Common myeloid progenitor, CD34-positive (primary cell): ENCODE data around the gene NFAT5.
"Not testable (repeated sequence)": the region's sequence is repeated elsewhere in the genome, so short reads cannot be mapped to it uniquely, and the experiment has no call there.

ENCODE experiments used
- CTCF ChIA-PET: fragments of 350-600 bp; sonication (Branson Sonifier 250); formaldehyde crosslinking; loops from one replicate; lab custom pipeline; 2021; ENCODE audit warnings: antibody characterized with exemption; lab: Charles Lee
- POLR2A ChIA-PET: fragments of 350-600 bp; sonication (Branson Sonifier 250); formaldehyde crosslinking; loops from one replicate; lab custom pipeline; 2021; ENCODE audit warnings: antibody characterized with exemption; lab: Charles Lee
- DNase-seq, 3 donors: peaks; one replicate each; pipeline versions ENCODE4 v3.0.0 to v3.0.0-alpha.2; 2013
- H3K27ac ChIP-seq, 2 experiments: 1 replicate in 1 of 2; 2 replicates in 1 of 2; pipeline ENCODE4 v1.7.0; 2013; ENCODE audit warnings: inconsistent platforms in 2 of 2, low read length in 2 of 2, mild to moderate bottlenecking in 2 of 2, low read depth in 1 of 2, moderate library complexity in 1 of 2; ENCODE audit not compliant: severe bottlenecking in 2 of 2, insufficient read depth in 1 of 2, poor library complexity in 1 of 2
- H3K27me3 ChIP-seq, 5 experiments: replicated peaks in 2 of 5; 1 replicate in 3 of 5; 2 replicates in 2 of 5; pipeline versions ENCODE4 v1.6.1 to v1.7.0; 2013; ENCODE audit warnings: low read length in 4 of 5, mild to moderate bottlenecking in 2 of 5, moderate library complexity in 2 of 5, inconsistent platforms in 1 of 5; ENCODE audit not compliant: insufficient read depth in 5 of 5, control insufficient read depth in 4 of 5
- H3K36me3 ChIP-seq, 4 experiments: 1 replicate in 2 of 4; 2 replicates in 2 of 4; pipeline versions ENCODE4 v1.6.1 to v1.7.0; 2013; ENCODE audit warnings: low read length in 3 of 4, control low read depth in 1 of 4, mild to moderate bottlenecking in 1 of 4; ENCODE audit not compliant: control insufficient read depth in 4 of 4, insufficient read depth in 4 of 4
- H3K4me1 ChIP-seq, 4 experiments: 1 replicate in 3 of 4; 2 replicates in 1 of 4; pipeline versions ENCODE4 v1.6.1 to v1.7.1; 2013; ENCODE audit warnings: low read length in 3 of 4, mild to moderate bottlenecking in 3 of 4, control low read depth in 1 of 4, inconsistent platforms in 1 of 4, moderate library complexity in 1 of 4; ENCODE audit not compliant: control insufficient read depth in 4 of 4, insufficient read depth in 4 of 4; ENCODE audit errors: control extremely low read depth in 1 of 4
- H3K4me3 ChIP-seq, 7 experiments: 1 replicate in 4 of 7; 2 replicates in 3 of 7; pipeline versions ENCODE4 v1.5.1 to v1.7.0; 2013; ENCODE audit warnings: mild to moderate bottlenecking in 7 of 7, low read length in 6 of 7, moderate library complexity in 6 of 7, inconsistent platforms in 2 of 7, low read depth in 2 of 7, control low read depth in 1 of 7; ENCODE audit not compliant: insufficient read depth in 4 of 7, control insufficient read depth in 1 of 7; ENCODE audit errors: extremely low read depth in 1 of 7
- H3K9me3 ChIP-seq, 5 experiments: 1 replicate in 4 of 5; 2 replicates in 1 of 5; pipeline versions ENCODE4 v1.6.1 to v1.7.1; 2013; ENCODE audit warnings: low read length in 4 of 5, mild to moderate bottlenecking in 2 of 5, inconsistent platforms in 1 of 5, low read depth in 1 of 5, moderate library complexity in 1 of 5; ENCODE audit not compliant: control insufficient read depth in 4 of 5, insufficient read depth in 2 of 5; ENCODE audit errors: control extremely low read depth in 1 of 5
- WGBS: methylation state at CpG from one replicate; pipeline ENCODE4 v1.1.5; 2013; ENCODE audit not compliant: insufficient coverage; 5-methylcytosine and 5-hydroxymethylcytosine counted together

Gene NFAT5

GRCh38 chr16:69535123-69536050 lies 30.4 kb upstream of the NFAT5 start:
- Histone ChIP-seq H3K27me3 (no peaks in the 10 kb centered on the region), H3K9me3 (no peaks in the 10 kb centered on the region), H3K4me1 (peaks cover 0 to 18% (median 11%) of the 10 kb centered on the region in 4 experiments), H3K4me3 (no peak overlapping the region), H3K27ac (no peak overlapping the region), H3K36me3 (no peaks in the 10 kb centered on the region)
- ChIA-PET CTCF (no interaction called here), POLR2A (no interaction called here)
- WGBS, result 95% methylated on average over 3 of the region's 8 CpGs
- DNase-seq, result no peak

DNA sequence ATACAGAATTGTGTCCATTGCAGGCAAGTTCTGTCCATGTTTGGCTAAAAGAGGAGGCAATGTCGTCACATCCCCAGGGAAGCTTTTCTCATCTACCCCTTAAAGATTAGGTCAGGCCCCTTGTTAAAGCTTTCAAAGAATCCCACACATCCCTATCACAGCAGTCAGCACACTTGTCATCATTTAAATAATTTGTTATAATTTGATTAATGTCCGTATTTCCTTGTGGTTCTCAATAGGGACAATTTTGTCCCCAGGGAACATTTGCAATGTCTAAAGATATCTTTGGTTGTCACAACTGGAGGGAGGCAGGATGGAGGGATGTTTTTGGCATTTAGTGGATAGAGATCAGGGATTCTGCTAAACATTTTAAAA lies 28.1 kb upstream of the NFAT5 start:
- no peaks in the 10 kb centered on the region for H3K9me3 ChIP-seq
- H3K4me3 ChIP-seq, result no peak overlapping the region
- ChIA-PET CTCF (interaction anchor here (1.1 to 1.7 kb wide), 4 partner anchors 15 to 63 kb away, joined by 3 to 4 read pairs (median 3); no protein-coding TSS in a partner anchor), POLR2A (no interaction called here)
- H3K27ac ChIP-seq, result no peak overlapping the region
- no peak for DNase-seq
- peaks cover 0 to 11% (median 4%) of the 10 kb centered on the region in 4 experiments for H3K4me1 ChIP-seq
- no CpG with 5 or more reads among the region's 2 CpGs for WGBS
- no peaks in the 10 kb centered on the region for H3K27me3 ChIP-seq
- no peaks in the 10 kb centered on the region for H3K36me3 ChIP-seq

DNA sequence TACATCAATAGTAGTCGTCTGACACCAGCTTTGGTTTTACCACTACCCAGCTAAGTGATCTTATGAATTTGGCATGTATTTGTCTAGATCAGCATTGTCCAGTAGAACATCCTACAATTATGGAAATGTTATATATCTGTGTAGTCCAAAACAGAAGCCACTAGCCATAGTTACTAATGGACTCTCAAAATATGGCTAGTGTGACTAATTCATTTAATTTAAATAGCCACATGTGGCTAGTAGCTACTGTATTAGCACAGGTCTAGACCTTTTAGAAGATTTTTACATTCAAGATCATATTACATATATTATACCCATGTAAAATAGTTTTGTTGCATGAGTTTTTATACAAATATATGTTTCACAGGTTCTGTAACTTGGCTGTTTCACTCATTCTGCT lies 27.0 kb upstream of the NFAT5 start:
- no peaks in the 10 kb centered on the region for H3K9me3 ChIP-seq
- no peaks in the 10 kb centered on the region for H3K27me3 ChIP-seq
- no peak overlapping the region for H3K4me3 ChIP-seq
- CTCF ChIA-PET, result no interaction called here
- peaks cover 0 to 11% (median 4%) of the 10 kb centered on the region in 4 experiments for H3K4me1 ChIP-seq
- H3K27ac ChIP-seq, result no peak overlapping the region
- DNase-seq, result no peak
- POLR2A ChIA-PET, result no interaction called here
- no peaks in the 10 kb centered on the region for H3K36me3 ChIP-seq
- WGBS, result no CpG with 5 or more reads among the region's 1 CpG

DNA sequence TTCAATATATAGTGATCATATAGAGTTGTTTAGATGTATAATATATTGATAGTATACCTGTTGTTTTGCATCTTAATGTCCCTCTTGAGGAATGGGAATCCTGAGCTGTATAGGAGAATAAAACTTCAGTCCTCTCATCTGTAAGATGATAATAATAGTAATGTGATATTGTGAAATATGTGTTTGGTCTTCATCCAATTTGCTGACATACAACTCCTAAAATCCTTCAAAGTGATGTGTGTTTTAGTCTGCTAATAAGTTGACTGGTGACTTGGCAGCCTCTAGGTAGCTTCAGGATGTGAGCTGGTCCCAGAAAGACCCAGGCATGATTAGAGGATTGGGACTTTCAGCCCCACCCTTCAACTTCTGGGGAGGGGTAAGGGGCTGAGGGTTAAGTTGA lies 22.8 kb upstream of the NFAT5 start:
- POLR2A ChIA-PET, result no interaction called here
- Histone ChIP-seq H3K36me3 (no peaks in the 10 kb centered on the region), H3K9me3 (no peaks in the 10 kb centered on the region), H3K27me3 (no peaks in the 10 kb centered on the region), H3K4me1 (peaks cover 0 to 7% (median 0%) of the 10 kb centered on the region in 4 experiments), H3K27ac (no peak overlapping the region), H3K4me3 (no peak overlapping the region)
- CTCF ChIA-PET, result interaction anchor here (0.6 to 1.3 kb wide), 4 partner anchors 9 to 72 kb away, joined by 3 to 4 read pairs (median 4); no protein-coding TSS in a partner anchor
- no peak for DNase-seq

- Histone ChIP-seq H3K27me3 (no peaks in the 10 kb centered on the region), H3K9me3 (no peaks in the 10 kb centered on the region), H3K4me1 (peaks cover 0 to 7% (median 0%) of the 10 kb centered on the region in 4 experiments), H3K27ac (no peak overlapping the region), H3K4me3 (no peak overlapping the region), H3K36me3 (no peaks in the 10 kb centered on the region)
- DNase-seq, result no peak
- WGBS, result 83% methylated on average over 1 of the region's 3 CpGs
- CTCF ChIA-PET, result interaction anchor here (0.7 to 1.2 kb wide), 3 partner anchors 16 to 53 kb away, joined by 3 read pairs; no protein-coding TSS in a partner anchor
- POLR2A ChIA-PET, result no interaction called here
These were observed 21.7 kb upstream of the NFAT5 start for GRCh38 chr16:69544088-69544487.

DNA sequence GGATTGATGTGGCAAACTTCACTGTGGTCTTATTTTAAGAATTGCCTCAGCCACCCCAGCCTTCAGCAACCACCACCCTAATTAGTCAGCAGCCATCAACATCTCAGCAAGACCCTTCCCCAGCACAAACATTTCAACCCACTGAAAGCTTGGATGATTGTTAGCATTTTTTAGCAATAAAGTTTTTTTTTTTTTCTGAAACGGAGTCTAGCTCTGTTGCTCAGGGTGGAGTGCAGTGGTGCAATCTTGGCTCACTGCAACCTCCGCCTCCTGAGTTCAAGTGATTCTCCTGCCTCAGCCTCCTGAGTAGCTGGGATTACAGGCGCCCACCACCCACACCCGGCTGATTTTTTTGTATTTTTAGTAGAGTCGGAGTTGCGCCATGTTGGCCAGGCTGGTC lies 19.1 kb upstream of the NFAT5 start:
- 100% methylated on average over 6 of the region's 6 CpGs for WGBS
- POLR2A ChIA-PET, H3K36me3 ChIP-seq, H3K27me3 ChIP-seq, H3K9me3 ChIP-seq, DNase-seq, H3K4me1 ChIP-seq, H3K27ac ChIP-seq, H3K4me3 ChIP-seq: not testable (repeated sequence)
- CTCF ChIA-PET, result interaction anchor here (1.3 to 1.4 kb wide), 2 partner anchors 9 to 18 kb away, joined by 5 to 8 read pairs; no protein-coding TSS in a partner anchor

DNA sequence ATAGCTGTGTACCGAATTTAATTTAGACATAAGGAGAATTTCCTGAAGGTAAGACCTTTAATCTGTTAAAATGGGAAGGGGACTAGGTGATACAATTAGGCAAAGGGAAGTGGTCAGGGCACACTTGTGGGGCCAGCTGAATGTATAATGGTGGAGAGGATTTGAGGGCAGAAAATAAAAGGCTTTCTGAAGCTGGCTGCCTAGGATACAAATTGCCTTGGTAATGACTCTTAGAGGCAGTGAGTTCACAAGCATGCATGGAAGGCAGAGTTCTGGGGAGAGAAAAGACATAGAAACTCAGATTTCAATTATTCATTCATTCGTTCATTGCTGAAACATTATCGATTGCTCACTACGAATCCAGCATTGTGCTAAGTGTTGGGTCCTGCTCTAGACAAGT lies 12.4 kb upstream of the NFAT5 start:
- Histone ChIP-seq H3K36me3 (no peaks in the 10 kb centered on the region), H3K27me3 (no peaks in the 10 kb centered on the region), H3K4me3 (no peak overlapping the region), H3K4me1 (peaks cover 0 to 22% (median 13%) of the 10 kb centered on the region in 4 experiments), H3K27ac (no peak overlapping the region), H3K9me3 (peaks cover 0 to 2% (median 0%) of the 10 kb centered on the region in 5 experiments)
- WGBS, result 75% methylated on average over 4 of the region's 4 CpGs
- peak in 2 of 3 donors; percentile 13 to 27 for DNase-seq
- POLR2A ChIA-PET, result no interaction called here
- CTCF ChIA-PET, result interaction anchor here (1.0 to 1.6 kb wide), 5 partner anchors 8 to 89 kb away, joined by 3 to 4 read pairs (median 3); no protein-coding TSS in a partner anchor
